Kidney epithelial cell (primary cell): Measurements from ENCODE around the gene TARP.

ENCODE experiments used
- DNase-seq: peaks from one replicate; pipeline ENCODE4 v3.0.0-alpha.2; 2010; ENCODE audit warnings: low read depth
- H3K27me3 ChIP-seq: 2 replicates; pipeline ENCODE4 v1.6.0; 2011; ENCODE audit warnings: low read length; ENCODE audit not compliant: control insufficient read depth, insufficient read depth
- H3K36me3 ChIP-seq: 2 replicates; pipeline ENCODE4 v1.5.1; 2011; ENCODE audit warnings: low read length; ENCODE audit not compliant: control insufficient read depth, insufficient read depth
- H3K4me3 ChIP-seq: 2 replicates; pipeline ENCODE4 v1.5.1; 2011; ENCODE audit warnings: low read depth, mild to moderate bottlenecking, control low read depth, low read length
- TF ChIP-seq, protein P1 (sequence below): IDR thresholded peaks from 2 replicates; pipeline ENCODE4 v1.5.1; 2011; ENCODE audit warnings: mild to moderate bottlenecking, moderate library complexity, low read length, control low read depth, inconsistent platforms; ENCODE audit not compliant: insufficient read depth, poor library complexity, severe bottlenecking

The TARP gene

DNA sequence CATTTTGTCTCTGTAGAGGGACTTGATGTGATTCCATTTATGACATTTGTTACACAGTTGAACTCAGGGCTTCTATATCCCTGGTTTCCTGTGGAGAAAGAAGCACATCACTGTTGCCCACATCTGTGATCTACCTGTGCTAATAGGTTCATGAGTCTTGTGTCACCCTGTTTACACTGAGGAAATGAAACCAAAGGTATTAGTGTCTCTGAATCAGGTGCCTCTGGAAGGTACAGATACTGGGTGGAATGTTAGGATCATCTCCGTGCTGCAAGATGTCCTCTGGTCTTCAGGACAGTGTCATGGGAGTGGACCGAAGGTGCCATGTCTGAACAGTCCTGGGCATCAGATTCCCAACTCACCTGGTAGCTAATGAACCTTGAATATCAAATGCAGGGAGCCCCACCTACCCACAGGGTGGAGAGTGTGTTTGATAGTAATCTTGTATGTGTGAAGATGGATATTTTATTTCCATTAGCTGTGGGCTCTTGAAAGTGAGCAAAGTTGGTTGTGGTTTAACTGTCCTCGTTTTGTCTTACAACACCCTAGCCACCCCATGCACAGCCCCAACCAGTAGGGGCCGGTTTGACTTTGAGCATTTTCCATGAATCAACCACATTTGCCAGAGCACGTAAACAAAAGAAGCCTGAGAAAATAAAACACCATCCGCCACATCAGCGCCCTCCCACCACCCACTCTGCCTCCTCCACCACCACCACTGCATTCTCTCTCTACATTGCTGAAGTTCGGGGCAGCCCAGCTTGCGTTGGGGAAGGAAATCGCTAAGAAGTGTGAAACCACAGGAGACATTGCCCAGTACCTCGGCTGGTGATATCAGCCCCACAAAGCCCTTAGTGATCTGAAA lies 40.7 kb downstream of the TARP start:
- no peak overlapping the region for H3K4me3 ChIP-seq
- TF ChIP-seq, protein P1, sequence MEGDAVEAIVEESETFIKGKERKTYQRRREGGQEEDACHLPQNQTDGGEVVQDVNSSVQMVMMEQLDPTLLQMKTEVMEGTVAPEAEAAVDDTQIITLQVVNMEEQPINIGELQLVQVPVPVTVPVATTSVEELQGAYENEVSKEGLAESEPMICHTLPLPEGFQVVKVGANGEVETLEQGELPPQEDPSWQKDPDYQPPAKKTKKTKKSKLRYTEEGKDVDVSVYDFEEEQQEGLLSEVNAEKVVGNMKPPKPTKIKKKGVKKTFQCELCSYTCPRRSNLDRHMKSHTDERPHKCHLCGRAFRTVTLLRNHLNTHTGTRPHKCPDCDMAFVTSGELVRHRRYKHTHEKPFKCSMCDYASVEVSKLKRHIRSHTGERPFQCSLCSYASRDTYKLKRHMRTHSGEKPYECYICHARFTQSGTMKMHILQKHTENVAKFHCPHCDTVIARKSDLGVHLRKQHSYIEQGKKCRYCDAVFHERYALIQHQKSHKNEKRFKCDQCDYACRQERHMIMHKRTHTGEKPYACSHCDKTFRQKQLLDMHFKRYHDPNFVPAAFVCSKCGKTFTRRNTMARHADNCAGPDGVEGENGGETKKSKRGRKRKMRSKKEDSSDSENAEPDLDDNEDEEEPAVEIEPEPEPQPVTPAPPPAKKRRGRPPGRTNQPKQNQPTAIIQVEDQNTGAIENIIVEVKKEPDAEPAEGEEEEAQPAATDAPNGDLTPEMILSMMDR: no peak
- H3K27me3 ChIP-seq: no peaks in the 10 kb centered on the region
- no peak for DNase-seq
- H3K36me3 ChIP-seq: no peaks in the 10 kb centered on the region

DNA sequence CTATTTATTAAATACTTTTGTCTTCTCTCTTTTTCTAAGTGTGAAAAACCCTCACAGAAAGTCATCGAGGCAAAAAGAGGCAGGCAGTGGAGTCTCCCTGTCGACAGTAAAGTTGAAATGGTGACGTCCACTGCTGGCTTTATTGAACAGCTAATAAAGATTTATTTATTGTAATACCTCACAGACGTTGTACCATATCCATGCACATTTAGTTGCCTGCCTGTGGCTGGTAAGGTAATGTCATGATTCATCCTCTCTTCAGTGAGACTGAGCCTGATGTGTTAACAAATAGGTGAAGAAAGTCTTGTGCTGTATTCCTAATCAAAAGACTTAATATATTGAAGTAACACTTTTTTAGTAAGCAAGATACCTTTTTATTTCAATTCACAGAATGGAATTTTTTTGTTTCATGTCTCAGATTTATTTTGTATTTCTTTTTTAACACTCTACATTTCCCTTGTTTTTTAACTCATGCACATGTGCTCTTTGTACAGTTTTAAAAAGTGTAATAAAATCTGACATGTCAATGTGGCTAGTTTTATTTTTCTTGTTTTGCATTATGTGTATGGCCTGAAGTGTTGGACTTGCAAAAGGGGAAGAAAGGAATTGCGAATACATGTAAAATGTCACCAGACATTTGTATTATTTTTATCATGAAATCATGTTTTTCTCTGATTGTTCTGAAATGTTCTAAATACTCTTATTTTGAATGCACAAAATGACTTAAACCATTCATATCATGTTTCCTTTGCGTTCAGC lies 43.4 kb downstream of the TARP start:
- DNase-seq: no peak
- TF ChIP-seq, protein P1: no peak
- H3K36me3 ChIP-seq: no peaks in the 10 kb centered on the region
- no peak overlapping the region for H3K4me3 ChIP-seq
- H3K27me3 ChIP-seq: no peaks in the 10 kb centered on the region

DNA sequence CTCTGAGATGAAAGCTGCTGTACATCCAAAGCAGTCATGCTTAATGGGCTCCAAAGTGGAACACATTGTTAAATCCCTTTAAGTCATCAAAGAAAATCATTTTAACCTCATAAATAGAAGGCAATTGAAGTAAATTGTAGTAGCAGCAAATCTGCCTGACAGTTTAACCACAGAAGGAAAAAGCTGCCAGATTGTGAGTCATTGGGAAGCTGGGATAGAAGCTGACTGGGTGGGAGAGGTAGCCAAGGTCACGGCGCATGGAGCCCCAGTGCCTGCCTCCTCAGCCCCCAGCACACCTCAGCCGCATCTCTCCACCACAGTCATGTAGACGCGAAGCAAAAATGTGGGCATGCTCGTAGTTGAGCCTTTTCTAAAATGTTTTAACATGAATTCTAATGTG lies 44.0 kb downstream of the TARP start:
- Histone ChIP-seq H3K4me3 (no peak overlapping the region), H3K27me3 (no peaks in the 10 kb centered on the region), H3K36me3 (no peaks in the 10 kb centered on the region)
- TF ChIP-seq, protein P1: no peak
- DNase-seq: no peak

DNA sequence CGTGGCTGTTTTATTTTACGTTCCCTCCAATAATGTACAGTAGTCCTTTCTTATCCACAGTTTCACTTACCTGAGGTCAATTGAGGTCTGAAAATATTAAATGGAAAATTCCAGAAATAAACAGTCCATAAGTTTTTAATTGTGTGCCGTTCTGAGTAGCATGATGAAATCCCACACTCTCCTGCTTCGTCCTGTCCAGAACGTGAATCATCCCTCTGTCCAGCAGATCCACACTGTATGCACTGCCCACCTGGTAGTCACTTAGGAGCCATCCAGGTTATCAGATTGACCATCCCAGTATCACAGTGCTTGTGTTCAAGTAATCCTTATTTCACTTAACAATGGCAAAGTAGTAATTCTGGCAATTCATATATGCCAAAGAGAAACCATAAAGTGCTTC lies 49.0 kb downstream of the TARP start:
- Histone ChIP-seq H3K4me3 (no peak overlapping the region), H3K27me3 (no peaks in the 10 kb centered on the region), H3K36me3 (peaks cover 2% of the 10 kb centered on the region)
- DNase-seq: no peak
- TF ChIP-seq, protein P1: no peak

DNA sequence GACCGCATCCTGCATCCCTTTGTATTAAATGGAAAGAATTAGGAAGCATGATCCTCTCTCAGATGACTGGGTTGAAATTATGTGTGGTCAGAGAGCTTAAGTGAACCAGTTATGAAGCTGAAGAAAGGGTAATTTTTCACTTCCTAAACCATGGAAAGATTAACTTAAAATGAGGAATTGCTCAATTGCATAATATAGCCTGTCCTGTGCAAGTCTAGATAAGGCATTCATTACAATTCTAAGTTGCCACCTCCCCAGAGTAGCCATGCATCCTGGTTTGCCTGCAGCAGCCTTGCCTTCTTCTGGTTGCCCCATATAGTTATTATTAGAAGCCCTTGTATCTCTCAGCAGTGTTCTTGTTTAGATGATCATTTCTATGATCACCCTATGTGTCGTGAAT lies 50.1 kb downstream of the TARP start:
- Histone ChIP-seq H3K36me3 (peaks cover 2% of the 10 kb centered on the region), H3K4me3 (no peak overlapping the region)
- TF ChIP-seq, protein P1: no peak

More for the DNA sequence above, 50.1 kb downstream of the TARP start:
- no peak for DNase-seq
- no peaks in the 10 kb centered on the region for H3K27me3 ChIP-seq
